DMS114 treated with DMSO at 0.1 percent for 48 hours (cell line): ENCODE results near the gene TMEM9B.
"Not testable (repeated sequence)": the region's sequence is repeated elsewhere in the genome, so short reads cannot be mapped to it uniquely, and the experiment has no call there.

Experiments used
- DNase-seq: peaks from one replicate; lab custom pipeline; 2025; ENCODE audit not compliant: unreplicated experiment; lab: John Stamatoyannopoulos, UW

TMEM9B gene

GRCh38 chr11:8964324-8965320 lies at the start of gene TMEM9B:
Gene TMEM9B, minus strand, starts transcription at chr11:8964442. Its CDS starts 129 bp downstream, at chr11:8964313.
- peak; percentile 36 for DNase-seq

- DNase-seq = no peak
Observed at GRCh38 chr11:9013373-9013772, 49.1 kb upstream of the TMEM9B start.

- not testable (repeated sequence) for DNase-seq
Observed at GRCh38 chr11:9009538-9009937, 45.3 kb upstream of the TMEM9B start.

GRCh38 chr11:9008661-9009060 lies 44.4 kb upstream of the TMEM9B start:
- no peak for DNase-seq

- no peak for DNase-seq
Observed at GRCh38 chr11:9008011-9008550, 43.8 kb upstream of the TMEM9B start.

GRCh38 chr11:9005087-9005486 lies 40.8 kb upstream of the TMEM9B start:
- DNase-seq = no peak

- no peak for DNase-seq
Observed at GRCh38 chr11:9004183-9004926, 40.1 kb upstream of the TMEM9B start.

DNA sequence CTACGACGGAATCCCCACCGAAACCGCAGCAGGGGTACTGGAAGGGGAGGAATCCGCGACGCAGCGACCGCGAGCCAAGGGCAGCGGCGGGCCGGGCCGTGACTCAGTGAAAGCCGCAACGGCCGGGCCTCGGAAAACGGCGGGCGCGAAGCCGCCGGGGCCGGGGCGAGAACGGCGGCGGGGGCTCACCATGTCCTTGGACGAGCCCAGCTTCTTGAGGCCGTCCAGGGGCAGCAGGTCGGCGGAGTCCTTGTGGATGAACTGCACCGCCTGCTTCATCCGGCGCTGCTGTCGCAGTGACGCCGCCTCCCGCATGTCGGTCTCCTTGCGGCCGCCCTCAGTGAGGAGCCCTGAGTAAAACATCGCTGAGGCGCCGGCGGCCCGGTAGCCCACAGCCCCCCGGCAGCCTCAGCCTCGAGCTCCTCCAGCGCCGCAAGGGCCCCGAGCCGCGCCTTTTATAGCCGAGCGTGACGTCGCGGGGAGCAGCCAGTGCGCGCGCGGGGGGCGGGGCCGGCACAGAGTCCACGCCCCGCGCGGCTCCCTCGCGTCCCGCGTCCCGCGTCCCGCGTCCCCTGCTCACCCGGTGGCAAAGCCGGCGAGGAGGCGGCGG lies 39.4 kb upstream of the TMEM9B start, which contains the start of gene NRIP3:
Gene NRIP3 (minus strand): TSS at position 429 of the 610 bp plus-strand sequence. CDS start 66 bp downstream, at position 363.
- no peak for DNase-seq

DNA sequence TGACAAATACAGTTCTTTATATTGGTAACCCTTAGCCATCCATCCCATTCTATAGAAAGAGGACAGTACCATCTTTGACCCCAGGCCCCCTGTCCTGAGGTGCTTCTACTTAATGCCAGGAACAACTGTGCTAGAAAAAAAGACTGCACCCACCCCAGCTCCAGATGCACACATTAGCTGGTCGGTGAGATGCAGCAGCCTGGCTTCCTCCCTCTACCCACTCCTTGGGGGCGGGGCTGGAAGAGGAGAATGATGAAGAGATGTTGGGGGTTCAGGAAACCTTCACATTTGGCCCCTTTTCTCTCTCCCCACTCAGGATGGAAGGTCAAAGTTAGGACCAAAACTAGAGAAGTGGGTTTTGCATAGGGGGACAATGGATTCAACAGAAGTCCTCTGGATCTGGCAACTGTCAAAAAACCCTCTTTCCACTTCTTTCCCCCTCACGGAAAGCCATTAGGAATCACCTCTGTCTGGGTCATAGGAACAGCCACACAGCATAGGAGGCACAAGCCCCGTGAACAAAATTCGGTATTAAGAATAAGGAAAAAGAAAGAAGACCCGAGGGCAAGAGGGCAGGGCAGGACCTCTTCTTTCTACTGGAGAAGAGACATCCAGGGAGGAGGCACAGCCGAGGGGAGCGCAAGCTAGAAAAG lies 38.8 kb upstream of the TMEM9B start:
- no peak for DNase-seq

GRCh38 chr11:9001736-9002135 lies 37.5 kb upstream of the TMEM9B start:
- no peak for DNase-seq

- no peak for DNase-seq
Observed at GRCh38 chr11:8998017-8998416, 33.8 kb upstream of the TMEM9B start.

GRCh38 chr11:8997451-8997850 lies 33.2 kb upstream of the TMEM9B start:
- DNase-seq = no peak

GRCh38 chr11:8989453-8989852 lies 25.2 kb upstream of the TMEM9B start:
- no peak for DNase-seq

GRCh38 chr11:8988329-8989234 lies 24.3 kb upstream of the TMEM9B start:
- DNase-seq = no peak

DNA sequence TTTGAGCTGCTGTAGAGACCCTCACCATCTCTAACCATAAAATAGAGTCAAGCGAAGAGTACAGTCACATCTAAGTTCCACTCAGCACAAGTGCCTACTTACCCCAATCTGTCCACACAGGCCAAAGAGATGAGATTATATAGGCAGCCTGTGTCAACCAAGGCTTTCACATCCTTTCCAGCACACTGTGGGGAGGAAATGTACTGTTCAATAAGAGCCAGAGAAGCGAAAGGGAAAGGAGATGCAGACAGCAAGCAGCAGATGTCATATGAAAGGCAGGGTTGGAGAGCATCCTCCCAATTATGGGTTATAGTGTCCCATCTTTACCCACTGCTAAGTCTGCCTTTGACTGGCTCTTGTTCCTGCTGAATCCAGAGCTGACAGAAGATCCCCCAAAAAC lies 23.2 kb upstream of the TMEM9B start:
- DNase-seq = no peak

DNA sequence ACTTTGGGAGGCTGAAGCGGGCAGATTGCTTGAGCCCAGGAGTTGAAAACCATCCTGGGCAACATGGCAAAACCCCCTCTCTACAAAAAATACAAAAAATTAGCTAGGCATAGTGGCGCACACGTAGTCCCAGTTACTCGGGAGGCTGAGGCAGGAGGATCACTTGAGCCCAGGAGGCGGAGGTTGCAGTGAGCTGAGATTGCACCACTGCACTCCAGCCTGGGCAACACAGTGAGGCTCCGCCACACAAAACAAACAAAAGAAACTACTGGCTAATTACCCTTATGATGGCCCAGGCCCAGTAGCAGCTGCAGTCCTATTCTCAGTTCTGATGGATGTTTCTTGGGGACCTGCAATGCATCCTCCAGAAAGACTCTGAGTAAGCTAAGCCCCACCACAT lies 22.5 kb upstream of the TMEM9B start:
- DNase-seq = not testable (repeated sequence)

DNA sequence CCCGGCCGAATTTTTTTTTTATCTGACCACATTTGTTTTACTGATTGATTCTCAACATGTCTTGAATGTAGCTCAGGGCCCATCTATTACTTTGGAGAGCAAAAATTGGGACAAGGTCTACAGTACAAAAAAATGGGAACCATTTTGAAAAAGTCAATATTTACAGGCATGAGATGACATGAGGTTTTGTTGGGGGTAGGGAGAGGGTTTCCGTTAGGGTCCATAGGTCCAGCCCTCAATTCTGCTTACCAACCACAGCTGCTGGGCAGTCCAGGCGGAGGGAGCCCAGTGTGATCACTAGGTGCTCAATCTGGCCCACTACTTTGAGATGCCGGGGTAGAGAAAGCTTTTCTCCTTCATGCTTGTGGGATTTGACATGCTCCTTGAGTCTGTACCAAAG lies 21.2 kb upstream of the TMEM9B start:
- no peak for DNase-seq

- no peak for DNase-seq
Observed at GRCh38 chr11:8983552-8983951, 19.3 kb upstream of the TMEM9B start.

GRCh38 chr11:8980485-8980884 lies 16.2 kb upstream of the TMEM9B start:
- no peak for DNase-seq

GRCh38 chr11:8979365-8979764 lies 15.1 kb upstream of the TMEM9B start:
- DNase-seq = not testable (repeated sequence)
